Stimulated activated naive CD4-positive, alpha-beta T cell treated with Interleukin-2 at 50 U/mL for 16 hours (primary cell): Measurements from ENCODE around the gene FBF1.
"Not testable (repeated sequence)": the region's sequence is repeated elsewhere in the genome, so short reads cannot be mapped to it uniquely, and the experiment has no call there.

Source experiments
- DNase-seq: peaks from one replicate; lab custom pipeline; 2025; lab: John Stamatoyannopoulos, UW

Gene FBF1

GRCh38 chr17:75896415-75897159 lies 44.3 kb downstream of the FBF1 start, which contains the start of gene TRIM65:
Gene TRIM65, minus strand, starts transcription at chr17:75896951. Its CDS starts 14 bp downstream, at chr17:75896937.
- DNase-seq = peak; percentile 74

- DNase-seq = no peak
These were observed 45.3 kb downstream of the FBF1 start for GRCh38 chr17:75895370-75896155.

GRCh38 chr17:75894049-75894733 lies 46.7 kb downstream of the FBF1 start:
- DNase-seq = no peak

GRCh38 chr17:75893305-75894048 lies 47.4 kb downstream of the FBF1 start:
- DNase-seq = no peak

GRCh38 chr17:75892556-75893224 lies 48.2 kb downstream of the FBF1 start:
- DNase-seq = no peak

- DNase-seq = no peak
These were observed 49.0 kb downstream of the FBF1 start for GRCh38 chr17:75891605-75892555.

- DNase-seq = no peak
These were observed 49.7 kb downstream of the FBF1 start for GRCh38 chr17:75891022-75891604.

- no peak for DNase-seq
These were observed 51.4 kb downstream of the FBF1 start for GRCh38 chr17:75889454-75889853.

GRCh38 chr17:75888484-75888883 lies 52.4 kb downstream of the FBF1 start:
- no peak for DNase-seq

- DNase-seq = not testable (repeated sequence)
These were observed 55.0 kb downstream of the FBF1 start for GRCh38 chr17:75885860-75886259.

GRCh38 chr17:75885431-75885830 lies 55.4 kb downstream of the FBF1 start:
- no peak for DNase-seq

GRCh38 chr17:75881678-75882454 lies 59.0 kb downstream of the FBF1 start:
- no peak for DNase-seq

GRCh38 chr17:75880266-75880665 lies 60.6 kb downstream of the FBF1 start:
- DNase-seq = no peak

GRCh38 chr17:75878174-75878998 lies 62.5 kb downstream of the FBF1 start, which contains the start of gene TRIM47:
Gene TRIM47, minus strand, starts transcription at chr17:75878581. Its CDS starts 33 bp downstream, at chr17:75878548.
- DNase-seq = no peak

GRCh38 chr17:75877752-75878173 lies 63.1 kb downstream of the FBF1 start:
- peak; percentile 69 for DNase-seq

- DNase-seq = peak; percentile 24
These were observed 63.7 kb downstream of the FBF1 start for GRCh38 chr17:75876938-75877751.
